Measurements from ENCODE around the gene ABLIM2.

ABLIM2 gene

DNA sequence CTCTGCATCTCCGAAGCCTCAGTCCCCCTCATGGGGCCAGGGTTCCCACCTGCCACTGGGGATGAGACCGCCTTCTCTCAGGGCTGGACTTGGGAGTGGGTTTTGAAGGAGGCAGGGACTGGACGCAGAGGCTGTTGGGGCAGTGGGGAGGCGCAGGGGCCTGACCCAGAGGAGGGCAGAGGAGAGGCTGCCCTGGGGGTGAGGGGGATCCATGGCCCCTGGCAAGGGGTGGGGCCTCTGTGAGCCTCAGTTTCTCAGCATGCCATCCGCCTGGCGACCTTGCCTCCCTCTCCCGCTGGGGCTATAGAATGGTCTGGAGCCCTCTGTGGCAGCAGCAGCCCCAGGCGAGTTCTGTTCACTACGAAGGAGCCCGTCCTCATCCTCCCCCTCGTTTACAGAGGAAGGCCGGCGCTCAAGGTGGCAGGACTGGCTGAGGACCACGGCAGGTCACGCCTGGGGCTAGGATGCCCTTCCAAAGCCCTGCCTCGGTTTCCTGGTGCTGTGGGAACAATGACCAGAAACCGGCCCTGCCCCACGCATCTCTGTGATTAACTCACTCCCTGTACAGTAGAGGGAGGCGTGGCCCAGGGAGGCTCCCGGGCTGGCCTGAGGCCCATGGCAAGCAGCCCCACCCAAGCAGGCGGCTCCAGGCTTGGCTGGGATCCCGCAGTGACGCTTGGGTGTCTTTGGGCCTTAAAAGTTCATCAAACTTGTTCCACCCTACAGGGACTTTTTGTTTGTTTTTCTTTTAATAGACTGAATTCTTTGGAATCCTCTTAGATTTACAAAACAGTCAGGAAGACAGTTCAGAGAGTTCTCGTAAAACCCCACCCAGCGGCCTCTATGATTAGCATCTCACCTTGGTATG, 24.5 kb upstream of the ABLIM2 start:
- Histone ChIP-seq H3K27ac (replicated peaks) (no peak overlapping the region), H3K27me3 (ENCODE audit: insufficient read depth, poor library complexity, severe bottlenecking) (no peaks in the 10 kb centered on the region), H3K4me3 (replicated peaks; ENCODE audit: insufficient read depth, low read length) (no peak overlapping the region)
- no peak for DNase-seq (ENCODE audit: low read depth in 1 of 2, low spot score in 1 of 2)
- TF ChIP-seq POLR2AphosphoS5 (IDR thresholded peaks at IDR 0.05; ENCODE audit: low read depth): no peak
- TF ChIP-seq, protein P1, sequence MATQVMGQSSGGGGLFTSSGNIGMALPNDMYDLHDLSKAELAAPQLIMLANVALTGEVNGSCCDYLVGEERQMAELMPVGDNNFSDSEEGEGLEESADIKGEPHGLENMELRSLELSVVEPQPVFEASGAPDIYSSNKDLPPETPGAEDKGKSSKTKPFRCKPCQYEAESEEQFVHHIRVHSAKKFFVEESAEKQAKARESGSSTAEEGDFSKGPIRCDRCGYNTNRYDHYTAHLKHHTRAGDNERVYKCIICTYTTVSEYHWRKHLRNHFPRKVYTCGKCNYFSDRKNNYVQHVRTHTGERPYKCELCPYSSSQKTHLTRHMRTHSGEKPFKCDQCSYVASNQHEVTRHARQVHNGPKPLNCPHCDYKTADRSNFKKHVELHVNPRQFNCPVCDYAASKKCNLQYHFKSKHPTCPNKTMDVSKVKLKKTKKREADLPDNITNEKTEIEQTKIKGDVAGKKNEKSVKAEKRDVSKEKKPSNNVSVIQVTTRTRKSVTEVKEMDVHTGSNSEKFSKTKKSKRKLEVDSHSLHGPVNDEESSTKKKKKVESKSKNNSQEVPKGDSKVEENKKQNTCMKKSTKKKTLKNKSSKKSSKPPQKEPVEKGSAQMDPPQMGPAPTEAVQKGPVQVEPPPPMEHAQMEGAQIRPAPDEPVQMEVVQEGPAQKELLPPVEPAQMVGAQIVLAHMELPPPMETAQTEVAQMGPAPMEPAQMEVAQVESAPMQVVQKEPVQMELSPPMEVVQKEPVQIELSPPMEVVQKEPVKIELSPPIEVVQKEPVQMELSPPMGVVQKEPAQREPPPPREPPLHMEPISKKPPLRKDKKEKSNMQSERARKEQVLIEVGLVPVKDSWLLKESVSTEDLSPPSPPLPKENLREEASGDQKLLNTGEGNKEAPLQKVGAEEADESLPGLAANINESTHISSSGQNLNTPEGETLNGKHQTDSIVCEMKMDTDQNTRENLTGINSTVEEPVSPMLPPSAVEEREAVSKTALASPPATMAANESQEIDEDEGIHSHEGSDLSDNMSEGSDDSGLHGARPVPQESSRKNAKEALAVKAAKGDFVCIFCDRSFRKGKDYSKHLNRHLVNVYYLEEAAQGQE (IDR thresholded peaks at IDR 0.05; ENCODE audit: insufficient replicate concordance, low read depth): no peak
- TF ChIP-seq, protein P2, sequence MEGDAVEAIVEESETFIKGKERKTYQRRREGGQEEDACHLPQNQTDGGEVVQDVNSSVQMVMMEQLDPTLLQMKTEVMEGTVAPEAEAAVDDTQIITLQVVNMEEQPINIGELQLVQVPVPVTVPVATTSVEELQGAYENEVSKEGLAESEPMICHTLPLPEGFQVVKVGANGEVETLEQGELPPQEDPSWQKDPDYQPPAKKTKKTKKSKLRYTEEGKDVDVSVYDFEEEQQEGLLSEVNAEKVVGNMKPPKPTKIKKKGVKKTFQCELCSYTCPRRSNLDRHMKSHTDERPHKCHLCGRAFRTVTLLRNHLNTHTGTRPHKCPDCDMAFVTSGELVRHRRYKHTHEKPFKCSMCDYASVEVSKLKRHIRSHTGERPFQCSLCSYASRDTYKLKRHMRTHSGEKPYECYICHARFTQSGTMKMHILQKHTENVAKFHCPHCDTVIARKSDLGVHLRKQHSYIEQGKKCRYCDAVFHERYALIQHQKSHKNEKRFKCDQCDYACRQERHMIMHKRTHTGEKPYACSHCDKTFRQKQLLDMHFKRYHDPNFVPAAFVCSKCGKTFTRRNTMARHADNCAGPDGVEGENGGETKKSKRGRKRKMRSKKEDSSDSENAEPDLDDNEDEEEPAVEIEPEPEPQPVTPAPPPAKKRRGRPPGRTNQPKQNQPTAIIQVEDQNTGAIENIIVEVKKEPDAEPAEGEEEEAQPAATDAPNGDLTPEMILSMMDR (IDR thresholded peaks at IDR 0.05; ENCODE audit: insufficient read depth, low read length): no peak
- TF ChIP-seq SPI1 (IDR thresholded peaks at IDR 0.05; ENCODE audit: borderline replicate concordance, low read depth): no peak
- TF ChIP-seq GABPA (IDR thresholded peaks at IDR 0.05; ENCODE audit: low read depth): no peak

DNA sequence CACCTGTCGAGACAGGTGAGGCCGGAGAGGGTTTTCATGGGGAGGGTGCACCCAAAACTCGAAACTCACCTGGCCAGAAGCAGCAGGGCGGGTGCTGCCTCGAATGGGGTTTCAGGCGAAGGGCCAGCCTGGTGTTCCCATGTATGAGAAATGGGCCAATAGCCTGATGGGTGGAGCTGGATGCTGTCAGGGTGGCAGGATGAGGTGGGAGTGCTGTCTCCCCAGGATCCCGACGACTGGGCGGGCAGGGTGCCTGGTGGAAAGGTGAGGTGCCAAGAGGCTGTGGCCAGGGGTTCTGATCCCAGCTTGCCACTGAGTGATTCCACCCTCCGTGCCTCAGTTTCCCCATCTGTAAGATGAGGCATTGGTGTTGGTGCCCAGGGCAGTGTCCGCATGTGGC, 23.7 kb upstream of the ABLIM2 start:
- H3K4me3 ChIP-seq (replicated peaks; ENCODE audit: insufficient read depth, low read length): no peak overlapping the region
- TF ChIP-seq, protein P1 (IDR thresholded peaks at IDR 0.05; ENCODE audit: insufficient replicate concordance, low read depth): no peak
- TF ChIP-seq POLR2AphosphoS5 (IDR thresholded peaks at IDR 0.05; ENCODE audit: low read depth) (no peak), GABPA (IDR thresholded peaks at IDR 0.05; ENCODE audit: low read depth) (no peak), SPI1 (IDR thresholded peaks at IDR 0.05; ENCODE audit: borderline replicate concordance, low read depth) (no peak)
- TF ChIP-seq, protein P2 (IDR thresholded peaks at IDR 0.05; ENCODE audit: insufficient read depth, low read length): no peak
- DNase-seq (ENCODE audit: low read depth in 1 of 2, low spot score in 1 of 2): no peak
- no peak overlapping the region for H3K27ac ChIP-seq (replicated peaks)
- H3K27me3 ChIP-seq (ENCODE audit: insufficient read depth, poor library complexity, severe bottlenecking): no peaks in the 10 kb centered on the region

DNA sequence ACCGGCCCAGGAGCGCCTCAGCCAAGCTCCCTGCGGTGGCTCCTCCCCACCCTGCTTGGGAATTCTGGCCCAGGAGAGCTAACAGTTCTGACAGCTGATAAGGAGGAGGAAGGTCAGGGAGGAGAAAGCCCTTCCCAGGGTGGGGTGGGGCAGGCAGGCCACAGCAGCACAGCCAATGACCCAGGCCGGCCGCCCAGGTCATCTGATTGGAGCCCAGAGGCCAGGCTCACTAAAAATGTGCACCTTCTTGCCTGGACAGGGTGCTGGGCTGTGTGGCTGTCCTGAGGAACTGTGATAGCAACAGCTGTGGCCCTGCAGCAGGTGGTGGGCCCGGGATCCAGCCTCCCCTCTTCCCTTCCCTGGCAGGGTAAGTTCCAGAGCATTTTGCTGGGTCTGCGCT, 23.2 kb upstream of the ABLIM2 start:
- H3K27ac ChIP-seq (replicated peaks): no peak overlapping the region
- no peak for TF ChIP-seq SPI1 (IDR thresholded peaks at IDR 0.05; ENCODE audit: borderline replicate concordance, low read depth)
- TF ChIP-seq GABPA (IDR thresholded peaks at IDR 0.05; ENCODE audit: low read depth): no peak
- no peak for TF ChIP-seq POLR2AphosphoS5 (IDR thresholded peaks at IDR 0.05; ENCODE audit: low read depth)
- TF ChIP-seq, protein P1 (IDR thresholded peaks at IDR 0.05; ENCODE audit: insufficient replicate concordance, low read depth): no peak
- TF ChIP-seq, protein P2 (IDR thresholded peaks at IDR 0.05; ENCODE audit: insufficient read depth, low read length): no peak

More for the DNA sequence above, 23.2 kb upstream of the ABLIM2 start:
- Histone ChIP-seq H3K4me3 (replicated peaks; ENCODE audit: insufficient read depth, low read length) (no peak overlapping the region), H3K27me3 (ENCODE audit: insufficient read depth, poor library complexity, severe bottlenecking) (no peaks in the 10 kb centered on the region)
- DNase-seq (ENCODE audit: low read depth in 1 of 2, low spot score in 1 of 2): no peak
